Body of pancreas (tissue), 4 donors: ENCODE results near the gene MAPK10. TPM values are rescaled to one million over a fixed set of nuclear protein-coding genes. Genes with fewer than 3 reads are reported as not detected.

Source experiments
- ATAC-seq: fragments of 150-250 bp; one replicate; pipeline ENCODE4 v1.9.1; 2016
- DNase-seq, 4 donors: peaks; one replicate each; pipeline ENCODE4 v3.0.0-alpha.2; 2019
- H3K27ac ChIP-seq, 4 donors: fragments of 200-600 bp; sonication (generic); 1 replicate in 3 of 4; 2 replicates in 1 of 4; pipeline versions ENCODE4 v1.5.1 to v1.6.1; 2016 to 2019; ENCODE audit warnings: mild to moderate bottlenecking in 1 of 4, mixed read lengths in 1 of 4, moderate library complexity in 1 of 4
- H3K27me3 ChIP-seq, 2 donors: fragments of 200-600 bp; sonication (generic); one replicate each; pipeline ENCODE4 v1.6.0; 2016; ENCODE audit warnings: mild to moderate bottlenecking in 1 of 2
- H3K36me3 ChIP-seq, 2 donors: fragments of 200-600 bp; sonication (generic); replicated peaks in 1 of 2; 2 replicates each; pipeline ENCODE4 v1.5.1; 2016; ENCODE audit warnings: low read depth in 2 of 2; ENCODE audit not compliant: insufficient read depth in 1 of 2
- H3K4me1 ChIP-seq: fragments of 200-600 bp; sonication (generic); one replicate; pipeline ENCODE4 v1.6.0; 2016
- H3K4me3 ChIP-seq, 2 donors: fragments of 200-600 bp; sonication (generic); 1 replicate in 1 of 2; 2 replicates in 1 of 2; pipeline ENCODE4 v1.5.1; 2016 to 2019
- H3K9me3 ChIP-seq, 3 donors: fragments of 200-600 bp; sonication (generic); 1 replicate in 2 of 3; 2 replicates in 1 of 3; pipeline ENCODE4 v1.5.1; 2016
- CTCF ChIP-seq, 7 experiments: fragments of 450-650 bp in 4 of 7; fragments of 200-600 bp in 3 of 7; sonication (generic) in 3 of 7; IDR thresholded peaks; one replicate each; pipeline ENCODE4 v1.5.1; 2016 to 2019; ENCODE audit warnings: antibody characterized with exemption in 7 of 7
- POLR2A ChIP-seq, 3 donors: fragments of 450-650 bp; IDR thresholded peaks; one replicate each; pipeline ENCODE4 v1.6.1; 2016; ENCODE audit warnings: antibody characterized with exemption in 3 of 3, mild to moderate bottlenecking in 2 of 3
- WGBS, 2 donors: methylation state at CpG; one replicate each; pipeline ENCODE4 v1.1.5; 2017; 5-methylcytosine and 5-hydroxymethylcytosine counted together
- intact Hi-C: fragments of 100-400 bp; cut with DNase I; formaldehyde crosslinking; loops from one replicate; pipeline ENCODE4 v1.15.1; 2023
- total RNA-seq, 2 donors: library from RNA; depleted of rRNA; stranded (reverse); fragments of >200 nt; gene quantifications; one replicate each; pipeline ENCODE4 v1.1.0, GENCODE V29; 2016

Gene MAPK10
- total RNA-seq, 2 donors from 2014 or later = 9.9 to 24.1 TPM

- DNase-seq (no peak), ATAC-seq (no peak)
- Histone ChIP-seq H3K4me1 (no peaks in the 10 kb centered on the region), H3K36me3 (no peaks in the 10 kb centered on the region), H3K9me3 (no peaks in the 10 kb centered on the region), H3K4me3 (no peak overlapping the region), H3K27ac (no peak overlapping the region), H3K27me3 (no peaks in the 10 kb centered on the region)
- WGBS, 2 donors = 74 to 80% methylated on average over 5 of the region's 5 CpGs
- no peak for TF ChIP-seq POLR2A (IDR thresholded peaks at IDR 0.05)
- no peak for TF ChIP-seq CTCF (IDR thresholded peaks at IDR 0.05)
- intact Hi-C loops = no loop called here
Observed at GRCh38 chr4:86279293-86279960, 80.4 kb downstream of the MAPK10 start.

GRCh38 chr4:86278126-86278525, 81.7 kb downstream of the MAPK10 start:
- WGBS, 2 donors = 44 to 46% methylated on average over 2 of the region's 2 CpGs
- no peaks in the 10 kb centered on the region for H3K9me3 ChIP-seq
- H3K4me1 ChIP-seq = no peaks in the 10 kb centered on the region
- DNase-seq (no peak), ATAC-seq (no peak)
- no peak overlapping the region for H3K4me3 ChIP-seq
- H3K36me3 ChIP-seq = no peaks in the 10 kb centered on the region
- intact Hi-C loops = no loop called here
- no peak overlapping the region for H3K27ac ChIP-seq
- TF ChIP-seq CTCF (IDR thresholded peaks at IDR 0.05) = no peak
- TF ChIP-seq POLR2A (IDR thresholded peaks at IDR 0.05) = no peak
- no peaks in the 10 kb centered on the region for H3K27me3 ChIP-seq

GRCh38 chr4:86274642-86275041, 85.2 kb downstream of the MAPK10 start:
- Histone ChIP-seq H3K27ac (no peak overlapping the region), H3K4me1 (no peaks in the 10 kb centered on the region), H3K36me3 (no peaks in the 10 kb centered on the region), H3K9me3 (peaks cover 0 to 4% (median 0%) of the 10 kb centered on the region in 3 donors), H3K27me3 (no peaks in the 10 kb centered on the region), H3K4me3 (no peak overlapping the region)
- intact Hi-C loops = no loop called here
- no peak for DNase-seq
- ATAC-seq = no peak
- TF ChIP-seq CTCF (IDR thresholded peaks at IDR 0.05) (no peak), POLR2A (IDR thresholded peaks at IDR 0.05) (no peak)

GRCh38 chr4:86272669-86273068, 87.2 kb downstream of the MAPK10 start:
- TF ChIP-seq CTCF (IDR thresholded peaks at IDR 0.05) = no peak
- no peak for TF ChIP-seq POLR2A (IDR thresholded peaks at IDR 0.05)
- no peak overlapping the region for H3K4me3 ChIP-seq
- H3K4me1 ChIP-seq = no peaks in the 10 kb centered on the region
- ATAC-seq = no peak
- no peak for DNase-seq
- 68 to 89% methylated on average over 1 of the region's 1 CpG for WGBS, 2 donors
- intact Hi-C loops = no loop called here
- H3K36me3 ChIP-seq = no peaks in the 10 kb centered on the region
- H3K27me3 ChIP-seq = no peaks in the 10 kb centered on the region
- H3K27ac ChIP-seq = no peak overlapping the region
- peaks cover 0 to 4% (median 0%) of the 10 kb centered on the region in 3 donors for H3K9me3 ChIP-seq

- Histone ChIP-seq H3K9me3 (peaks cover 0 to 4% (median 0%) of the 10 kb centered on the region in 3 donors), H3K36me3 (no peaks in the 10 kb centered on the region), H3K4me3 (no peak overlapping the region), H3K27me3 (no peaks in the 10 kb centered on the region), H3K4me1 (no peaks in the 10 kb centered on the region), H3K27ac (no peak overlapping the region)
- DNase-seq (no peak), ATAC-seq (no peak)
- no peak for TF ChIP-seq CTCF (IDR thresholded peaks at IDR 0.05)
- no peak for TF ChIP-seq POLR2A (IDR thresholded peaks at IDR 0.05)
- 77 to 96% methylated on average over 1 of the region's 1 CpG for WGBS, 2 donors
- intact Hi-C loops = no loop called here
Observed at GRCh38 chr4:86271057-86271456, 88.8 kb downstream of the MAPK10 start.
